Erythroblast (primary cell): ENCODE data around the gene IQCK.

Experiments used
- GATA1 ChIP-seq: IDR thresholded peaks from 2 replicates; pipeline ENCODE4 v1.6.1; 2011; ENCODE audit warnings: low read depth, mild to moderate bottlenecking, control low read depth, low read length, moderate library complexity
- POLR2A ChIP-seq: IDR thresholded peaks from 2 replicates; pipeline ENCODE4 v1.6.1; 2011; ENCODE audit warnings: mild to moderate bottlenecking, low read length

DNA sequence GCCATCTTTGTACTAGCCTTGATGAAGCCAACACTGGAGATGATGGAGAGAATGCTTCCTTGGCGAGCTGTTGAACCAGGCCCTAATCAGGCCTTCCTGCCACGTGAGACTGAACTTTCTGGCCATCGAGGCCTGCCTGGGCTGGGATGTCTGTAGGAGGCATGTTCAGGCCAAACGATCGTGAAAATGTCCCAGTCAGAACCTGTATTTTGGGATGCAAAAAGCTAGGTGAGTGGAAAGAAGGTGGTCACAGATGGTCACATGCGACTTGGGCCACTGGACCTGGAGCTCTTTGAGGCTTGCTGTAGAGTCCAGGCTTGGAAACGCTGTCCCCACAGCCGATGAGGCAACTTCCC is 12.9 kb upstream of the IQCK start:
- TF ChIP-seq POLR2A (no peak), GATA1 (no peak)
